HFF-Myc (cell line): ENCODE results near the gene SP8.

Experiments used
- DNase-seq: peaks from one replicate; pipeline ENCODE4 v3.0.0-alpha.2; 2011; ENCODE audit warnings: low read depth; ENCODE audit errors: extremely low read depth
- H3K4me3 ChIP-seq: replicated peaks from 2 replicates; pipeline ENCODE4 v1.5.1; 2011; ENCODE audit warnings: low read depth, mild to moderate bottlenecking, control low read depth, low read length
- TF ChIP-seq, protein P1 (sequence below): IDR thresholded peaks from 2 replicates; pipeline ENCODE4 v1.5.1; 2012; ENCODE audit warnings: mild to moderate bottlenecking, low read depth, low read length, control low read depth; ENCODE audit errors: missing control alignments

The SP8 gene

DNA sequence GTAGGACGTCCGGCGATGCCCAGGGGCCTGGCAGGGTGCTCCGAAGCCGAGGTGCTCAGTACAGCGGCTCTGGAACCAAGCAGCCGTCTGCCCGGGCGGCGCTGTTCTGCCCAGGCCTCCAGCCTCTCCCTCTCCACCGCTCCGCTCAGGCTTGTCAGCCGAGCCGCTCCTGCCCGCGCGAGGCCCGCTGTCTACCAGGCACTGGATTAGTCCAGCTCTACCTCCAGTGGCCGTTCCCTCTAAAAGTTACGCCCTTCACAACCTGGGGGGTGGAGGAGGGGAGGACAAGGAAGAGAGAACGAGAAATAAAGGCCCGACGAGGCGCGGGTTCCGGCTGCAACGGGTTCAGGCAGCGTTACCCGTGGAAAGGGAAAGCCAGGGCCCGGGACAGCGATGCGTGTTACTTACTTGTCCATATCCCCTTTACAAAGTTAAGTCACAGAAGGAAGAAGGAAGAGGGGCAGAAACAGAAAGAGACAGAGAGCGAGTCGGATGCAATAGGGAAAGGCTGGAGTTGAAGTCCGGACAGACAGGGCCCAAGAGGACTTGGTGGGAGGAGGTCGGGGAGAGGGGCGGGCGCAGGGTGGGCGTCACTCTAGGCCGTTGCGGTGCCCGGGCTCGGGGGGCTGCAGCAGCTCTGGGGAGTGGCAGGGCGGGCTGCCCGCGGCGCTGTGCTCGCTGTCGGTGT is 2.8 kb downstream of the SP8 start:
- no peak for DNase-seq
- TF ChIP-seq, protein P1, sequence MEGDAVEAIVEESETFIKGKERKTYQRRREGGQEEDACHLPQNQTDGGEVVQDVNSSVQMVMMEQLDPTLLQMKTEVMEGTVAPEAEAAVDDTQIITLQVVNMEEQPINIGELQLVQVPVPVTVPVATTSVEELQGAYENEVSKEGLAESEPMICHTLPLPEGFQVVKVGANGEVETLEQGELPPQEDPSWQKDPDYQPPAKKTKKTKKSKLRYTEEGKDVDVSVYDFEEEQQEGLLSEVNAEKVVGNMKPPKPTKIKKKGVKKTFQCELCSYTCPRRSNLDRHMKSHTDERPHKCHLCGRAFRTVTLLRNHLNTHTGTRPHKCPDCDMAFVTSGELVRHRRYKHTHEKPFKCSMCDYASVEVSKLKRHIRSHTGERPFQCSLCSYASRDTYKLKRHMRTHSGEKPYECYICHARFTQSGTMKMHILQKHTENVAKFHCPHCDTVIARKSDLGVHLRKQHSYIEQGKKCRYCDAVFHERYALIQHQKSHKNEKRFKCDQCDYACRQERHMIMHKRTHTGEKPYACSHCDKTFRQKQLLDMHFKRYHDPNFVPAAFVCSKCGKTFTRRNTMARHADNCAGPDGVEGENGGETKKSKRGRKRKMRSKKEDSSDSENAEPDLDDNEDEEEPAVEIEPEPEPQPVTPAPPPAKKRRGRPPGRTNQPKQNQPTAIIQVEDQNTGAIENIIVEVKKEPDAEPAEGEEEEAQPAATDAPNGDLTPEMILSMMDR = no peak
- H3K4me3 ChIP-seq = no peak overlapping the region

- TF ChIP-seq, protein P1 = no peak
- no peak for DNase-seq
- no peak overlapping the region for H3K4me3 ChIP-seq
These were observed 3.5 kb downstream of the SP8 start for GRCh38 chr7:20783125-20783699.

GRCh38 chr7:20779041-20779440 is 7.6 kb downstream of the SP8 start:
- H3K4me3 ChIP-seq = no peak overlapping the region
- DNase-seq = no peak
- TF ChIP-seq, protein P1 = no peak

DNA sequence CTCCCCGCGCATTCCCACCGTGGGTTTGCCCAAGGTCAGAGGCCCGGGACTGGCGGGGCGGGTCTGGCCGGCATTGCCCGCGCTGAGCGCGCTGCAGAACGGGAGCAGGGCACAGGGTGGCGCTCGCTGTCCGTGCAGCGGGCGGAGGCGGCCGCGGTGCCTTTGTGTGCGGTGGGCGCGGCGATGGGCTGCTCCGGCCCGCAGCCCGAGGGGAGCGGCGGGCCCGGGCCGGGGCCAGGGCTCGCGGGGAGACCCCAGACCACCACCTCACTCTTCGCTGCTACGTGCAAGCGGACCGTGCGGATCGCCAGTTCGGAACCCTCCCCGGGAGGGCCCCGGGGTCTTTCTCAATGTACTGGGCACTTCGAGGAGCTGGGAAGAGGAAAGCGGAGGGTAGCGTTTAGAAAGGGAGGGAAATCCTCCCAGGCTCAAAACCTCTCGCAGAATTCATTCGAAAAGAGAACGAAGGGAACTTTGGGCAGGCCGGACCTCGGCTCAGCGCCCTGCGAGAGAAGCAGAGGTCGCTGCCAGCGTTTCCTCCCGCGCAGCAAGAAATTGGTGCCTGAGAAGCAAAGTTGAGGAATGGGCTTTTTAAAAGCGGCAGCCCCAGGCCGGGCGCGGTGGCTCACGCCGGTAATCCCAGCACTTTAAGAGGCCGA is 8.5 kb downstream of the SP8 start:
- TF ChIP-seq, protein P1 = peak; percentile 33
- no peak overlapping the region for H3K4me3 ChIP-seq
- DNase-seq = no peak

DNA sequence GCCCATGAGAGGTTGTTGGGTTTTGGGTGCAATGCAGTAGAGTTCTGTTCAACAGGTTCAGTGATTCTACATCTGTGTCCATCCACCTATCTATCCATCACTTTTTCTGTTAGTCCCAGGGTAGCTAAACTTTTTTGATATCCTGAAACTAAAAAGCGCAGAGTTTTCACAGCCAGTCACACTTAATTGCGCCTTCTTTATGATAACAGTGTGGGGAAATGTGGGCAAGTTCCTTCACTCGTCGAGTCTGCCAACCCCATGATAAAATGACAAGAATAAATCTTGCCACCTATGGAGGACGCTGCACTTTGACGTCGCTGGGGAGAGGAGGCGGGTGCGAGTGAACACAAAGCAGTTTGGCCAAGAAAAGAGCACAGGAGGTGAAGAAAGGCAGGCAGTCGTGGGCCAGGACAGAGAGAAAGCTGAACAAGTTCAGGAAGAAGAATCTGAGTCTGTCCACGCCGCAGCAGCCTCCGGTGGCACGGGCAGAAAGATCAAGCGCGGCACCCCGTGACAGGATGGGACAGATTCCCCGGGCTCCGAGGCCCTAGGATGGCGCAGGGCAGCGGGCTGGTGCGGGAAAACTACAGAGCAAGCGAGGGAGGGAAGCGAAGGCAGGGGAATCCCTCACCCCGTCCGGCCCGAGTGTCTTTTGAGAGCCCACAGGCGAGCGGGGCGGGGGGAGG is 9.2 kb downstream of the SP8 start:
- no peak overlapping the region for H3K4me3 ChIP-seq

GRCh38 chr7:20776942-20777341 is 9.7 kb downstream of the SP8 start:
- no peak for DNase-seq
- H3K4me3 ChIP-seq = no peak overlapping the region
- TF ChIP-seq, protein P1 = no peak

More for the DNA sequence above, 9.2 kb downstream of the SP8 start:
- TF ChIP-seq, protein P1 = no peak
- DNase-seq = no peak
